ENCODE data around the gene SLC16A6. TPM values are rescaled to one million over a fixed set of nuclear protein-coding genes. Genes with fewer than 3 reads are reported as not detected.

Gene SLC16A6
- total RNA-seq, 1 donor from 2014 or later: 7.5 TPM

DNA sequence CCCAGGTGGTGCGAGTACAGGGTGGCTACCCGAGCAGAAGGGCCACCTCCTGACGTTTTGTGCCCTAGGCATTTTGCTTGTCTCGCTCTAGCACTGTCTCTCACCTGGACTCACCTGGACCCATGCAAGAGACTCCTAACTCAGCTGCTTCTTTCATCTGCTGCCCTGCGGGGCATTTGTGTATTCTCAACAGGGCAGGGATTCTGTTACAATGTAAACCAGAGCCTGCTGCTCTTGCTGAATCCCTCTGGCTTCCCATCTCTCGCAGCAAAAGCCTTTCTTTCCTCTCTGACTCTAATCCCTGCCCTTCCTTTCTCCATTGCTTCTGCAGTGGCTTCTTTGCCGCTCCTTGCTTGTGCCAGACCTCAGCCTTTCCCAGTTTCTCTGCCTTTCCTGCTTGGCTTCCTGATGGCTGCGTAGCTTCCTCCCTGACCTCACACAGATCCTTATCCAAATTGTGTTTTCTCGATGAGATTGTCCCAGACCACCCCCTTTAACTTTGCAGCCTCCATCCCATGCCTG is 10.6 kb upstream of the SLC16A6 start:
- TF ChIP-seq, protein P1, sequence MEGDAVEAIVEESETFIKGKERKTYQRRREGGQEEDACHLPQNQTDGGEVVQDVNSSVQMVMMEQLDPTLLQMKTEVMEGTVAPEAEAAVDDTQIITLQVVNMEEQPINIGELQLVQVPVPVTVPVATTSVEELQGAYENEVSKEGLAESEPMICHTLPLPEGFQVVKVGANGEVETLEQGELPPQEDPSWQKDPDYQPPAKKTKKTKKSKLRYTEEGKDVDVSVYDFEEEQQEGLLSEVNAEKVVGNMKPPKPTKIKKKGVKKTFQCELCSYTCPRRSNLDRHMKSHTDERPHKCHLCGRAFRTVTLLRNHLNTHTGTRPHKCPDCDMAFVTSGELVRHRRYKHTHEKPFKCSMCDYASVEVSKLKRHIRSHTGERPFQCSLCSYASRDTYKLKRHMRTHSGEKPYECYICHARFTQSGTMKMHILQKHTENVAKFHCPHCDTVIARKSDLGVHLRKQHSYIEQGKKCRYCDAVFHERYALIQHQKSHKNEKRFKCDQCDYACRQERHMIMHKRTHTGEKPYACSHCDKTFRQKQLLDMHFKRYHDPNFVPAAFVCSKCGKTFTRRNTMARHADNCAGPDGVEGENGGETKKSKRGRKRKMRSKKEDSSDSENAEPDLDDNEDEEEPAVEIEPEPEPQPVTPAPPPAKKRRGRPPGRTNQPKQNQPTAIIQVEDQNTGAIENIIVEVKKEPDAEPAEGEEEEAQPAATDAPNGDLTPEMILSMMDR (IDR thresholded peaks at IDR 0.05): no peak

DNA sequence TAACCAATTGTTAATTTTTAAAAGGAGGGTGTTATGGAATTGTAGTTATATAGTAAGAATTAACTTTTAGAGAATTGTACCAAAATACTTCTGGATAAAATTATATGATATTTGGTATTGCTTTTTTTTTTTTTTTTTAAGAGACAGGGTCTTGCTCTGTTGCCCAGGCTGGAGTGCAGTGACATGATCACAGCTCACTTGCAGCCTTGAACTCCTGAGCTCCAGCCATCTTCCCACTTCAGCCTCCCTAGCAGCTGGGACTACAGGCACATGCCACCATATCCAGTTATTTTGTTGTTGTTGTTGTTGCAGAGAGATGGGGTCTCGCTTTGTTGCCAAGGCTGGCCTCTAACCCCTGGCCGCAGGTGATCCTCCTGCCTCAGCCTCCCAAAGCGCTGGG is 8.9 kb upstream of the SLC16A6 start:
- H3K9me3 ChIP-seq: no peaks in the 10 kb centered on the region
- H3K4me1 ChIP-seq: no peaks in the 10 kb centered on the region
- intact Hi-C loops (cut with DNase I): no loop called here
- no peak overlapping the region for H3K27ac ChIP-seq
- H3K27me3 ChIP-seq: peaks cover 6% of the 10 kb centered on the region
- DNase-seq (no peak), ATAC-seq (no peak)
- TF ChIP-seq, protein P1 (IDR thresholded peaks at IDR 0.05): no peak
- no peak overlapping the region for H3K4me3 ChIP-seq
- H3K36me3 ChIP-seq: no peaks in the 10 kb centered on the region

More for the DNA sequence above, 10.6 kb upstream of the SLC16A6 start:
- ATAC-seq (no peak), DNase-seq (no peak)
- Histone ChIP-seq H3K27me3 (peaks cover 2% of the 10 kb centered on the region), H3K9me3 (no peaks in the 10 kb centered on the region), H3K36me3 (no peaks in the 10 kb centered on the region), H3K4me1 (no peaks in the 10 kb centered on the region), H3K27ac (no peak overlapping the region), H3K4me3 (no peak overlapping the region)
- intact Hi-C loops (cut with DNase I): no loop called here

DNA sequence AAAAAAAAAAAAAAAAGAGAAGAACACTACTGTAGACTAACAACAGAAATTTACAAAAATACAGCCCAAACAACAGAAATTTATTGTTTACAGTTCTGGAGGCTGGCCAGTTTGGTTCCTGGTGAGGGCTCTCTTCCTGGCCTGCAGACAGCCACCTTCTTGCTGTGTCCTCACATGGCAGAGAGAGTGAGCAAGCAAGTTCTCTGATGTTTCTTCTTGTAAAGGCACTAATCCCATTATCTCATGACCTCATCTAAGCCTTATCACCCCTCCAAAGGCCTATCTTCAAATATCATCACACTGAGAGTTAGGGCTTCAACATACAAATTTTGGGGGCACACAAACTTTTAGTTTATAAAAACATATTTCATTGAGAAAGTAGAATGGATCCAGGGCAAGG is 7.7 kb upstream of the SLC16A6 start:
- intact Hi-C loops (cut with DNase I): no loop called here
- TF ChIP-seq, protein P1 (IDR thresholded peaks at IDR 0.05): no peak
- DNase-seq (no peak), ATAC-seq (no peak)
- Histone ChIP-seq H3K9me3 (no peaks in the 10 kb centered on the region), H3K36me3 (no peaks in the 10 kb centered on the region), H3K4me1 (no peaks in the 10 kb centered on the region), H3K4me3 (no peak overlapping the region), H3K27ac (no peak overlapping the region), H3K27me3 (peaks cover 10% of the 10 kb centered on the region)

DNA sequence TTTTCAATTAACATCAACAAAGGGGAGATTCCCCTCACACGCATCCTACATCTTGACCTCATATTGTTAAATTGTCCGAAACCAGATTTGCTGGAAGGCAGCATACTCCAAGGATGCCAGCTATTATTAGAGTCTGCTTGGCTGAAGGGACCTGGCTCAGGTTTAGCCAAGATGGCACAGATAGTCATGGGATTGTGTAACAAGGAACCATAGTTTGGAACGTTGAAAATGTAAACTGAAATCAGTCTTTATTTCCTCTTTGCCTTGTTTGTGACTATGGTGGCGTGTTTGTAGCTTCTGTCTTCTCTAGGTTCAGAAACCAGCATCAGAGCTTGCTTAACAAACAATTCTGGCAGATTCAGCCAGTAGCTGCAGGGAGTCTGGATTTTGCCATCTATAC is 6.3 kb upstream of the SLC16A6 start:
- H3K36me3 ChIP-seq: no peaks in the 10 kb centered on the region
- TF ChIP-seq, protein P1 (IDR thresholded peaks at IDR 0.05): no peak
- intact Hi-C loops (cut with DNase I): no loop called here
- peaks cover 22% of the 10 kb centered on the region for H3K27me3 ChIP-seq
- H3K4me3 ChIP-seq: no peak overlapping the region
- no peak for DNase-seq
- peak overlapping the region; percentile 3 for H3K27ac ChIP-seq
- peak; percentile 46 for ATAC-seq
- peaks cover 9% of the 10 kb centered on the region for H3K4me1 ChIP-seq
- H3K9me3 ChIP-seq: no peaks in the 10 kb centered on the region

DNA sequence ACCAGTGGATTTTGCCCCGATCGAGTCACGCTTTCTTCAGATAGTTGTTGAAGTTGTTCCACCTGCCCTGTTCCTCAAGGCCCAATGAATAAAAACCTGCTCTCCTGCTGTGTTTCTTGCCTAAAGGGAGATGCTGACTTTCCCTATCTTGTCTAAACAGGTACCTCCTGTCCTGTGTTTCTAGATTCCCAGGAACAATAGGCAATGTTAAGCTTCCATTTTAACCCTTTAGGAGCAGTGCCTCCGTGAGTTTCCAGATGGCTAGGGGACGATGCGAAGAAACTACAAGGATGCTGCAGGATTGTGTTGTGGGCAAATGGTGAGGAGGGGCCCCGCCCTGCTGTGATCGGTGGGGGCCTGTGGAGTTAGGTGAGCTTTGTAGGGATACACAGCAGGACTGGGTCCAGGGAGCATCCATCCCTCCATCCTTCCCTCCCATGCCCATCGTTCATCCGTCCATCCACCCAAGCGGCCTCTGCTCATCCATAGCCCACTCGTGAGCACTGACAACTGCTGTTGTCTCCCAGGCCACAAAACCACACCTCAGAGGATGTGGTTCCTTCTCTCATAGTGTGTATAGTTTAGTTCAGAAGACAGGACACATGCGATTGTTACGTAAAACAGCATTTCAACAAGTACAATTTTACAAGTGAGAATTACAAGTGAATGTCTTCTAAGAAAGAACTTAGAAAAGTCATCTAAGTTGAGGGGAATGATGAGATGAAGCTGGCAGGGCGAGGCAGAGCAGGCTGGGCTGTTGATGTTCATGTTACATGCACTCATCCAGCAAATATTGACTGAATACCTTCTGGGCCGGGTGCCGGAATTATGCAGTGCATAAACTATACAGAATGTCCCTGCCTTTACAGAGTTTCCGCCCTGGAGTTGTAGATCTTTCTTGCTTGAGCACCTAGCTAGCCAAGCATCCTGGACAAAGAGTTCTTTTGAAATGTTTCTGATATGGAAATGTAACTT is 5.6 kb upstream of the SLC16A6 start:
- TF ChIP-seq, protein P1 (IDR thresholded peaks at IDR 0.05): no peak
- Histone ChIP-seq H3K27ac (peak overlapping the region; percentile 3), H3K36me3 (no peaks in the 10 kb centered on the region), H3K4me3 (no peak overlapping the region), H3K9me3 (no peaks in the 10 kb centered on the region), H3K4me1 (peaks cover 12% of the 10 kb centered on the region), H3K27me3 (peaks cover 22% of the 10 kb centered on the region)
- intact Hi-C loops (cut with DNase I): no loop called here
- DNase-seq: no peak
- peak; percentile 11 for ATAC-seq
